Neutrophil (primary cell): ENCODE data around the gene TMTC2.

ENCODE experiments used
- H3K27ac ChIP-seq: fragments of 200-600 bp; sonication (generic); 2 replicates; pipeline ENCODE4 v1.5.1; 2016; ENCODE audit warnings: mild to moderate bottlenecking, moderate library complexity
- H3K27me3 ChIP-seq: fragments of 200-600 bp; sonication (generic); 2 replicates; pipeline ENCODE4 v1.6.0; 2016; ENCODE audit warnings: mild to moderate bottlenecking
- H3K36me3 ChIP-seq: fragments of 200-600 bp; sonication (generic); 2 replicates; pipeline ENCODE4 v1.5.1; 2017
- H3K4me1 ChIP-seq, 2 experiments: fragments of 200-600 bp in 1 of 2; sonication (generic) in 1 of 2; 1 replicate in 1 of 2; 2 replicates in 1 of 2; pipeline versions ENCODE4 v1.5.1 to v1.6.1; 2013 to 2016; ENCODE audit warnings: low read depth in 1 of 2, low read length in 1 of 2, mild to moderate bottlenecking in 1 of 2, moderate library complexity in 1 of 2; ENCODE audit not compliant: control insufficient read depth in 1 of 2, insufficient read depth in 1 of 2
- H3K4me3 ChIP-seq, 2 experiments: fragments of 200-600 bp in 1 of 2; sonication (generic) in 1 of 2; 1 replicate in 1 of 2; 2 replicates in 1 of 2; pipeline ENCODE4 v1.5.1; 2013 to 2016; ENCODE audit warnings: low read depth in 1 of 2, low read length in 1 of 2, mild to moderate bottlenecking in 1 of 2, moderate library complexity in 1 of 2
- H3K9me3 ChIP-seq: fragments of 200-600 bp; sonication (generic); 2 replicates; pipeline ENCODE4 v1.5.1; 2016
- TF ChIP-seq, protein P1 (sequence below): fragments of 200-600 bp; sonication (generic); IDR thresholded peaks from 2 replicates; pipeline ENCODE4 v1.5.1; 2016; ENCODE audit warnings: antibody characterized with exemption

The TMTC2 gene

DNA sequence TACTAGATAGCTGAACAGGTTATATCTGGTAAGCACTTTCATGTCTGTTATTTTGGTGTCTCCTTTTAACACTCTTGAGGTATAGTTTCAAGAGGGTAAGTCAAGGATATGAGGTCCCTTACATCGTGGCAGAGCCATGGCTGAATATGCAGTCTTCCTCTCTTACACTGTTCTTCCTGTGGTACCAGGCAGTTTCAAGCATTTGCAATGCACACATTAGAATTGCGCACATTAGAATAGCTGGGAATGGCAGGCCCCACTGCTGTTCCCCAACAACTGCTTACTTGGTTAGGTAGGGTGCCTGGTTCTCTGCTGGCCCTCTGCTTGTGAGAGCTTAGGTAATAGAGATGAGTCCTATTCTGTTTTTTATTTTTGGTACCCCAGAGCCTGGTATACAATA lies 41.2 kb downstream of the TMTC2 start:
- Histone ChIP-seq H3K36me3 (no peaks in the 10 kb centered on the region), H3K9me3 (no peaks in the 10 kb centered on the region), H3K27me3 (no peaks in the 10 kb centered on the region), H3K4me1 (no peaks in the 10 kb centered on the region), H3K27ac (no peak overlapping the region), H3K4me3 (no peak overlapping the region)
- TF ChIP-seq, protein P1, sequence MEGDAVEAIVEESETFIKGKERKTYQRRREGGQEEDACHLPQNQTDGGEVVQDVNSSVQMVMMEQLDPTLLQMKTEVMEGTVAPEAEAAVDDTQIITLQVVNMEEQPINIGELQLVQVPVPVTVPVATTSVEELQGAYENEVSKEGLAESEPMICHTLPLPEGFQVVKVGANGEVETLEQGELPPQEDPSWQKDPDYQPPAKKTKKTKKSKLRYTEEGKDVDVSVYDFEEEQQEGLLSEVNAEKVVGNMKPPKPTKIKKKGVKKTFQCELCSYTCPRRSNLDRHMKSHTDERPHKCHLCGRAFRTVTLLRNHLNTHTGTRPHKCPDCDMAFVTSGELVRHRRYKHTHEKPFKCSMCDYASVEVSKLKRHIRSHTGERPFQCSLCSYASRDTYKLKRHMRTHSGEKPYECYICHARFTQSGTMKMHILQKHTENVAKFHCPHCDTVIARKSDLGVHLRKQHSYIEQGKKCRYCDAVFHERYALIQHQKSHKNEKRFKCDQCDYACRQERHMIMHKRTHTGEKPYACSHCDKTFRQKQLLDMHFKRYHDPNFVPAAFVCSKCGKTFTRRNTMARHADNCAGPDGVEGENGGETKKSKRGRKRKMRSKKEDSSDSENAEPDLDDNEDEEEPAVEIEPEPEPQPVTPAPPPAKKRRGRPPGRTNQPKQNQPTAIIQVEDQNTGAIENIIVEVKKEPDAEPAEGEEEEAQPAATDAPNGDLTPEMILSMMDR, result no peak

DNA sequence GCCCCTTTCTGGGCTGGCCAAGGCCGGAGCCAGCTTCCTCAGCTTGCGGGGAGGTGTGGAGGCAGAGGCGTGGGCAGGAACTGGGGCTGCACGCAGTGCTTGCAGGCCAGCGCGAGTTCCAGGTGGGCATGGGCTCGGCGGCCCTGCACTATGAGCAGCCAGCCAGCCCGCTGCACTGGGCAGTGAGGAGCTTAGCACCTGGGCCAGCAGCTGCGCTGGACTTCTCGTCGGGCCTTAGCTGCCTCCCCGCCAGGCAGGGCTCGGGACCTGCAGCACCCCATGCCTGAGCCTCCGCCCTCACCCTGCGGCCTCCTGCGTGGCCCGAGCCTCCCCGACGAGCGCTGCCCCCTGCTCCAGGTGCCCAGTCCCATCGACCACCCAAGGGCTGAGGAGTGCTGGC lies 42.0 kb downstream of the TMTC2 start:
- TF ChIP-seq, protein P1, result no peak
- no peaks in the 10 kb centered on the region for H3K9me3 ChIP-seq
- no peaks in the 10 kb centered on the region for H3K27me3 ChIP-seq
- H3K27ac ChIP-seq, result no peak overlapping the region
- no peaks in the 10 kb centered on the region for H3K36me3 ChIP-seq
- H3K4me3 ChIP-seq, result no peak overlapping the region
- no peaks in the 10 kb centered on the region for H3K4me1 ChIP-seq

DNA sequence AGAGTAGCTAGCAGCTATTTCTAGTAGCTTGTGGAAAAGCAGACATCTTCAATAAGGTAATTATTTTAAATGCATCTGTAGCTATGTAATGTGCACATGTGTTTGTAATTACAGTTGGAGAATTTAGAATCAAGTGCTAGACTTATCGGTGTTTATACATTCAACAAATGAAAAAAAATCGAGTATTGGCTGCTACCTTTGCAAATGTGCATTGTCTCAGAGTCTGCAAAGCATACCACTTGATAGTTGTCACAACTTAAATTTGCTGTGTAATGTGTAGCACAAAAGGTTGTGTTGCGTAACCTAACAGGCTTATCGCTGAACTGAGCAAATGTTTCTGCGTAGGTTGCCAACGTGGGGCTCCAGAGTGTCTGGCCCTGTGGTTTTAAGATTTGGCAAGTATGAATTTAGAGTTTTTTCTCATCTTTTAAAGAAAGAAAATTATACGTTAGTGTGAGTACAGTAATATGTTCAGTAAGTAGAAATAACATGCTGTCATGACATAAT lies 44.3 kb downstream of the TMTC2 start:
- H3K36me3 ChIP-seq, result no peaks in the 10 kb centered on the region
- no peak overlapping the region for H3K27ac ChIP-seq
- TF ChIP-seq, protein P1, result no peak
- H3K4me3 ChIP-seq, result no peak overlapping the region
- no peaks in the 10 kb centered on the region for H3K4me1 ChIP-seq
- H3K9me3 ChIP-seq, result no peaks in the 10 kb centered on the region
- H3K27me3 ChIP-seq, result no peaks in the 10 kb centered on the region

DNA sequence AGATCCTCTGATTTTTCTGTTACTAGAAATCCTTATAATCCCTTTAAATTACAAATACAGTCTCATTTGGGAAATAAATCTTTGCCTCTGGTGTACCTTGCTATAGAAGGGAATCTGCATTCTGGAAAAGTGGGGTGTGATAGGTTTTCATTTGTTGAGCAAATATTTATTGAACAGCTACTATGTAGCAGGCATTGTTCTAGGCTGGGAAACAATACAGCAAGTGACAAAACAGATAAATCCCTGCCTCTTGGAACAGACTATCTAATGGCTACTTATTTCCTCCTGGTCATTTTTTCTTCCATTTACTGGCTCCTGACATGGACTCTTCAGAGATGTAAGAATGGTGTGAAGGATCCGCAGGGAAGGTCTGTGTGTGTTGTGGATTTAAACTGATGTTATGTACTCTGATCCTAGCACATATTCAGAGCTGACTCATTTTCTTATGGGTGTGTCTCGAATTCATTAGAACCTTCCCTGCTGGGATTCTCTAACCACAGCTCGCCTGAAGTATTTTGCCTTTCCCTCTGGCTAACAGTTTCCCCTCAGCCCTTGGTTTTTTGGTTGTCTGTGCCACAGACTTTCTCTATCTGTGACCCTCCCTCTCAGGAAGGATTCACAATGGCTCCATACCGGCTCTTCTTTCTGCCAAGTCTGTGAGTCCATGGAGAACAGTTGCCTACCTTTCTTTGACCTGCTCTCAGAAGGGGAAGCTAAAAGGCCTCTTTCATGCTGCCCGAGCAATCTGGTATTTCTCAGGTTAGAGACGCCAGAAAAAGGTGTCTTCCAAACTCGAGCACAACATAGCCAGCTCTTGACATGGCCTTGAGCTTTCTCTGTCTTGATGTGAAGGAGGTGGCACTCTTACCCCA lies 53.7 kb downstream of the TMTC2 start:
- H3K27ac ChIP-seq, result no peak overlapping the region

DNA sequence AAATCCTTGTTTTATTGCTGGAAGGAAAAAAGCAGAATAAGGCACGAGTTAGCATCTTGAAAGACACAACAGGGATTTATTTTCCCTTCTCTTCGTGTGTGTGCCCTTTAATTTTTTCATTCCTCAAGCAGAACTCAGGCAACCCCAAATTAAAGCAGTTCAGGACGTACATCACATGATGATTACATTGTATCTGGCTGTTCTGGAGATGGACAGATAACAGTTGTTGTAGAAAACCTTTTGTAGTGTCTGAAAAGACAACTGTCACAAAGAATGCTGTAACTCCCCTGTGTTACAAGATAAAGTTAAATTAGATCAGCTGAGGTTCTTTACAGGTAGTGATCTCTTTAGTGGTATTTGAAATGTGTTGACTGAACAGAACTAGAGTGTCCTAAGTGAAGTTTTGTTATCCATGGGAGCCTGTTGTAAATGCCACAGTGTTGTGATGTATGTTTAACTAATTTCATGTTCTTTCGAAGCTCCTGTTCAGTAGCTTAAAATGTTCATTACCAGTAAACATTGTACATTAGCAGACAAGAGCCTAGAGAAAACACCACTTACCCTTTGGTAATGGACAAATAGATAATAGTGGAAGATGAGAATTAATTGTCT lies 58.5 kb downstream of the TMTC2 start:
- Histone ChIP-seq H3K36me3 (no peaks in the 10 kb centered on the region), H3K27ac (no peak overlapping the region), H3K9me3 (no peaks in the 10 kb centered on the region), H3K4me3 (no peak overlapping the region), H3K4me1 (no peaks in the 10 kb centered on the region), H3K27me3 (no peaks in the 10 kb centered on the region)
- TF ChIP-seq, protein P1, result no peak

More for the DNA sequence above, 53.7 kb downstream of the TMTC2 start:
- no peaks in the 10 kb centered on the region for H3K9me3 ChIP-seq
- H3K4me3 ChIP-seq, result no peak overlapping the region
- no peaks in the 10 kb centered on the region for H3K4me1 ChIP-seq
- TF ChIP-seq, protein P1, result no peak
- no peaks in the 10 kb centered on the region for H3K36me3 ChIP-seq
- no peaks in the 10 kb centered on the region for H3K27me3 ChIP-seq
